NCI-H146 (cell line): Measurements from ENCODE around the gene PRMT7.

Experiments used
- DNase-seq: peaks from one replicate; lab custom pipeline; 2025; lab: John Stamatoyannopoulos, UW

Gene PRMT7

DNA sequence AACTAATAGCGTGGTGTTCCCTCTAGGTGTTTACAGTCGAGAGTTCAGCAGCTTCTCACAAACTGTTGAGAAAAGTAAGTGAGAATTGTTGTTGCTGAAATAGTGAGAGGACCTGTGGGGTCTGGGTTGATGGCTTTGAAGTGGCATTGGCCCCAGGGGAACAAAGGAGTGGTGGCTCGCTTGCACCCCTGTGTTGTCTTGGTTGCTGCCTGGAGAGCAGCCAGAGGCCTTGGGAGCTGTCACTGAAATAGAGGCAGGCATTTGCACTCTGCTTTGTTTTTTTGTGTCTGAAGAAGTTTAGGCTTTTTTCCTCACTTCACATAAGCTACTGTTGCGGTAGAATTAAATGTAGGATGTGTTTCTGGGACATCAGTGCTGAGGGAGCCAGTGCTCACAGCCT lies 36.8 kb downstream of the PRMT7 start:
- no peak for DNase-seq

DNA sequence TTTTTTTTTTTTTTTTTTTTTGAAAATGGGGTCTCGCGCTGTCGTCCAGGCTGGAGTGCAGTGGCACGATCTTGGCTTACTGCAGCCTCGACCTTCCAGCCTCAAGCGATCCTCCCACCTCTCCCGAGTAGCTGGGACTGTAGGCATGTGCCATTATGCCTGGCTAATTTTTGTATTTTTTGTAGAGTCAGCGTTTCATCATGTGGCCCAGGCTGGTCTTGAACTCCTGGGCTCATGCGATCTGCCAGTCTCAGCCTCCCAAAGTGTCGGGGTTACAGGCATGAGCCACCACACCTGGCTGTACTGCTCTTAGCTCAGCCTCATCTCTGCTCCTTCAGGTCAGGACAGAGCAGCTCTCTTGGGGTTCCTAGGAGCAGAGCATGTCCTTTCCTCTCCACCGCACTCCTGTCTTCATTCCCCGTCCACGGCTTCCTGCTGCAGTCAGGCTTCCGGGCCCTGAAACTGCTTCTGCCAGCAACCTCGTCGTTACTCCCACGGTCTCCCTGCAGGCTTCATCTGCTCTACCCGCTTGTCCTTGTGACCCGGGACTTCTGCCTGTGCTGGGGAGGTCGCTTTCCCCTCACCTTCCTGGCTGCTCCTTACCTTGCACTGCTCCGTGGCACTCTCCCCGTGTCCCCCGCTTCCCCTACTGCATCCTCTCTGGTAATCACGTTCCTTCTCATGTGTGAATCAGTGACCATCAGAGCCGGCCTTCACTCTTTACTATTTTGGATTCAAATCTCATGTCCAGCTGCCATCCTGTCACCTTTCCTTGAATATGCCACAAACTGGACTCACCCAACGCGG lies 38.0 kb downstream of the PRMT7 start:
- no peak for DNase-seq

DNA sequence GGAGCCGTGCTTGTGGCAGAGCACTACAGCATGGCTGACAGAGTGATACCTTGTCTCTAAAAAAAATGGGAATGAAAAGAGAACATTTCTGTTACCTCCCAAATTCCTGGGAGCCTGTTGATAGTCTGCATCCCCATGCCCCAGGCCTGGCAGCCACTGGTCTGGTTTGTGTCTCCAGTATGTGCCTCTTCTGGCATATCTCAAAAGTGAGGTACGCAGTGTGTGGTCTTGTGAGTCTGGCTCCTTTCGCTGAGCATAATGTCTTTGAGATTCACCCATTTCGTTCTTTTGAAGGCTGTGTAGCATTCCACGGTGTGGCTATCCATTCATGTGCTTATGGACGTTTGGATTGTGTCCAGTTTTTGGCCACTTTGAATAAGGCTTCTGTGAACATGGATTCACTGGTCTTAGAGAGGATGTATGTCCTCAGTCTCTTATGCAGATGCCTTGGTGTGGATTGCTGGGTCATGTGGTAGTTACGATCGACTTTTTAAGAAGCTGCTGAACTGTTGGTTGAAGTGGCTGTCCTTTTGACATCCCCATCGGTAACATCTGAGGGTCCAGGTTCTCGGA lies 39.1 kb downstream of the PRMT7 start:
- DNase-seq = no peak

DNA sequence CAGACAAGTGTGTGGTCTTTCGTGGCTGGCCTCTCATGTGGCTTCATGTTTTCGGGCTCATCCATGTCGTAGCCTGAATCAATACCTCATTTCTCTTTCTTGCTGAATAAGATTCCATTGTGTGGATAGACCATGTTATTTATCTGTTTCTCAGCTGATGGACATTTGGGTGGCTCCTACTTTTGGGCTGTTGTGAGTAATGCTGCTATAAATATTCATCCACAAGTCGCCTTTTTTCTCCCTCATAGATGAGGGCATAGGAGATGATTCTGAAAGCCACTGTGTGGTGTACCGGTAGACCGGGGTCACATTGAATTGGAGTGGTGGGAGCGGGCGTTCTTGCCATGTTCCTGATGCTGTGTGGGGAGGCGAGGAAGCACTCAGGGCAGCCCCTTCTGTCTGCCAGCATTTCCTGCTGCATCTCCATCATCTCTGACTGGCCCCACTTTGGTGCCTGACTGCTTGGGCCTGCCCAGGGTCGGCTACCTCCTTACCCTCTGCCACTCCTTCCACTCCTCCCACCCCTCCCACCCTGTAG lies 40.1 kb downstream of the PRMT7 start:
- no peak for DNase-seq

DNA sequence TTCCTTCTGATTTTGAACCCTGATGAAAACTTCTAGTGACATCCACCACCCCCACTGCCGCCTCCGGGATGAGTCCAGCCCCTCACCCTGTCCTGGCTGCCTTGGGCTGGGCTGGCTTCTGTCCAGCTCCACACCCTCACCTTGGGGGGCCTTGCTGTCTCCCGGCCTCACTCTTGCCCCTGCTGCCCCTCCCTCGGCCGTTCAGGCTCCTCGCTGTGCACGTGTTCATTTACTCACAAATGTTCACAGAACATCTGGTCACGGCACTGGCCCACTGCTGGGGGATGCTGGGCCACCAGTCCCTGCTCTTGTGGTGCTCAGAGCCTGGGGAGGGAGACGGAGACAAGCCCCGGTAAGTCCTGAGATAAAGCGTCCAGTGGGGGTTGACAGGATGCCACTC lies 40.6 kb downstream of the PRMT7 start:
- no peak for DNase-seq

DNA sequence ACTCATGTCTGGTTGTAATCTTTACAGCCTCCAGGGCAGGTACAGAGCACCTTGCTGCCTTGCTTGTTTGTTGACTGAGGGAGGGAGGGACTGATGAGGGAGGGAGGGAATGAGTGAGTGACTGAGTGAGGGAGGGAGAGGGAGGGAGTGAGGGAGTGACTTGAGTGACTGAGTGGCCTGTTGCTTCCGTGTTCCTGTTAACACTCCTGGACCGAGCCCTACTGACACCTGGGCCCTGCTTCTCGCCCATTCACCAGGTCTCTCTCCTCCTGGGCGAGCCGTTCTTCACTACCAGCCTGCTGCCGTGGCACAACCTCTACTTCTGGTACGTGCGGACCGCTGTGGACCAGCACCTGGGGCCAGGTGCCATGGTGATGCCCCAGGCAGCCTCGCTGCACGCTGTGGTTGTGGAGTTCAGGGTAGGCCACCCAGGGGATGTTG lies 41.2 kb downstream of the PRMT7 start:
- no peak for DNase-seq

DNA sequence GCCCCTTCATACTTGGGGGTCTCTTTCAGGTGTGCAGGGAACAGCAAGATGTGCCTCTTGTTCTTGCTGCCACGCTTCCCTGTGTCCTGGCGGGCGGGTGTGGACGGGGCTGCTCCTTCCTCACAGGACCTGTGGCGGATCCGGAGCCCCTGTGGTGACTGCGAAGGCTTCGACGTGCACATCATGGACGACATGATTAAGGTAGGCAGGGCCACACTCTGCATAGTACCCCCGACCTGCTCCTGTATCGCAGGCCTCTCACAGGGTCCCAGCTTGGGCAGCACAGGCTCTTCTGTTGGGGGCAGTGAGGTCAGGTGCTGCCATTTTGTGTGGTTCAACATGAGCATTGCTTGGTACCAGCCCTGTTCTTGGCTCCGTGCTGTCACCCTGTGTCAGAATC lies 42.5 kb downstream of the PRMT7 start:
- no peak for DNase-seq

DNA sequence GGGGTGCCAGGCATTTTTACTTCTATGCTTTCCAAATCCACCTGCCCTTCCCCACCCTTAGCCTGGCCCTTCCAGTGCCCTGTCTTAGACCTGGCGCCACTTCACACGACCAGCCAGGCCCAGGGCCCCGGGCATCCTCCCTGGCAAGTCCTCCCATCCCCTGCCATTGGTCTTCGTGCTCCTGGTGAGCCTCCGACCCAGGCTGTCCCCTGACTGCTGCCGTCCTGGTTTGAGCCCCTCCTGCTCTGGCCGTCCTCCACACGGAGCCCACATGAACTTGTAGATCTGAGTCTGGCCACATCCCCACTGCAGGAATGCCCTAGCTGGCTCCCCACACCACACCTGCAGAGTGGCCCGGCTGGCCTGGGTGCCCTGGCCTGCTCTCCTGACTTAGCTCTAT lies 44.0 kb downstream of the PRMT7 start:
- DNase-seq = no peak

DNA sequence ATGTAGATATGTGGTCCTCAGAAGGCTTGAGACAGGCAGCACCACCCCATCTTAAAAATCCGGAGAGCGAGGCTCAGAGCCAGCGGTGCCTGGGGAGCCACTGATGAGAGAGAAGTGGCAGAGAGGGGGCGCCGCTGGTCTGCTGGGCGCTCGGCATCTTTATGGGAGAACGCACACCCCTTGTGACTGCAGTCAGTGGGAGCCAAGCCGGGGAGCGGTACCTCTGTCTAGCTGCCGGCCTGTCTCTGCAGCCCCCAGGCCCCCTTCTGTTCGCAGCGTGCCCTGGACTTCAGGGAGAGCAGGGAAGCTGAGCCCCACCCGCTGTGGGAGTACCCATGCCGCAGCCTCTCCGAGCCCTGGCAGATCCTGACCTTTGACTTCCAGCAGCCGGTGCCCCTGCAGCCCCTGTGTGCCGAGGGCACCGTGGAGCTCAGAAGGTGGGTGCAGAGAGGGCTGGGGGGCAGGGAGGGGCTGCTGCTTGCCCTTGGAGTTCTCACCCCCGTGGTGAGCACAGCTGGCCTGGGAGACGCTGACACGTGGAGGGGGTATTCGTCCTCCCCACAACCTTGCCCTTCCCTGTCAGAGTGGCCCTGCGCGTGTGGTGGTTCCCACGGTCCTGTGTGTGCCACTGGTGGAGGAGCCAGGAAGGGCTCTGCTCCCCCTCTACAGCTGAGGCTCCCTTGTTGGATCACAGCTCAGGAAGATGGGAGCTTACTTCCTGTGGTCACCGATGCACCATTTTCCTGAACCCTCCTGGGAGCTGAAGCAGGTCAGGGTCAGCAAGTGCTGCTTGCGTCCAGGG lies 44.8 kb downstream of the PRMT7 start:
- no peak for DNase-seq

DNA sequence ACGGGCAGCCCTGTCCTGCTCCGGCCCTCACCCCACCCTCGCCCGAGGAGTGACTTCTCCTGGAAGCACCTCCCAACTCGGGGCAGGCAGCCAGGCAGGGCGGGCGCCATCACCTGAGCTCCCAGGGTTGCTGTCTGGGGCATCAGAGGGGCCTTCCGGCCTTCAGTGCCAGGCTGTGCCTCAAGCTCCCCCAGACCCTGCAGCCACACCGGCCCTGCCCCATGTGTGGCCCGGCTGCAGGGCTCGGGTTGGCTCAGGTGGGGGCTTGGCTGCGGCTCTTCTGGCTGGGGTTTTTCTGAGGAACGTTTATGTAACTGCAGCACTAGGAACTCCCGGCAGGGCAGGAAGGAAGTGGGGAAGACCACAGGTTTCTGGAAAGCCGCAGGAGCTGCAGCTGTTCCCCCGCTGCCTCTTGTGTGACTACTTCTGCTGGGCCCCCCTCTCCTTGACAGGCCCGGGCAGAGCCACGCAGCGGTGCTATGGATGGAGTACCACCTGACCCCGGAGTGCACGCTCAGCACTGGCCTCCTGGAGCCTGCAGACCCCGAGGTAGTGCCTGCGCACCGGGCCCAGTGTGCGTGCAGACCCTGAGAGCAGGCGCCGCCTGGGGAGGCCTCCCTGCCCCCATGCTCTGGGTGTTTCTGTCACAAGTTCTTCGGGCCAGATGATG lies 45.6 kb downstream of the PRMT7 start:
- DNase-seq = no peak

DNA sequence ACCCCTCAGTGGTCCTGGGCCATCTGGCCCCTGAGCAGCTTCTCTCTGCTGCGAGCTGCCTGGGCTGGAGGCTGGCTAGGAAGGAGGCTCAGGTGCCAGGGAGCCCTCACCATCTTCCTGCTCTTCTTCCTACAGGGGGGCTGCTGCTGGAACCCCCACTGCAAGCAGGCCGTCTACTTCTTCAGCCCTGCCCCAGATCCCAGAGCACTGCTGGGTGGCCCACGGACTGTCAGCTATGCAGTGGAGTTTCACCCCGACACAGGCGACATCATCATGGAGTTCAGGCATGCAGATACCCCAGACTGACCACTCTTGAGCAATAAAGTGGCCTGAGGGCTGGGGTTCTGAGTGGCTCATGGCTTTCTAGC lies 46.1 kb downstream of the PRMT7 start:
- DNase-seq = no peak

DNA sequence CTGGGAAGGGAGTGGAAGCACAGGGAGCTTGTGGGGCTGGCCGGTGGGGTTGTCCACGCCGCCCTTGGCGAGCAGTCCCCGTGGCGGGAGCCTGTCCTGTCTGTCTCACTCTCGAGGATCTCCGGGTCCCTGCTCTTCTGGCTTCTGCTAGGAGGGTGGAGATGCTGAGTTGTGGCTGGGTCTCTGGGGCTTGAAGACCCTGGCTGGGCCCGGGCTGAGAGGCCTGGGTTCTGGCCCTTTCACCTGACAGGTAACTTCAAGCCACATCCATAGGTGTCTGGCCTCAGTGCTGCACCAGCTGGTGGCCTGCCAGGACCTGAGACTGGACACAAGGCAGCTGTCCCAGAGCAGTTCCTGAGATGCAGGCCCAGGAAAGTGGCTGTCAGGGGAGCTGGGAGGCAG lies 46.7 kb downstream of the PRMT7 start:
- DNase-seq = no peak

DNA sequence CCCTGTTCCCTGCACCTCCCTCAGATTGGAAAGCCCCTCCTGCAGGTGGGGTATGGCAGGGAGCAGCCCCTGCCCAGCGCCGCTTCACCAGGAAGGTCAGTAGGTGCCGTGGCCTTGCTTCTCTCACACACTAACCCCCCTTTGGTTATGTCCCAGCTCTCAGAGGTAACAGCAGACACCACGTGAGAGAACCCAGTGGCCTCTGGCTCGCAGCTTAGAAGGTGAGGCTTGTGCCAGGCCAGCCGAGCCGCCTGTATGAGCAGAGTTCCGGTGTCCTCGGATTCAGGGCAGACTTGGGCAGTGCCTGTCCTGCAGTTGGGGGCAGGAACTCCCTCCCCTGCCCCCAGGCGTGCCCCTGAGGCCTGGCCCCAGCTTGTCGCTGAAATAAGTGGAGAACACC lies 47.1 kb downstream of the PRMT7 start:
- no peak for DNase-seq

DNA sequence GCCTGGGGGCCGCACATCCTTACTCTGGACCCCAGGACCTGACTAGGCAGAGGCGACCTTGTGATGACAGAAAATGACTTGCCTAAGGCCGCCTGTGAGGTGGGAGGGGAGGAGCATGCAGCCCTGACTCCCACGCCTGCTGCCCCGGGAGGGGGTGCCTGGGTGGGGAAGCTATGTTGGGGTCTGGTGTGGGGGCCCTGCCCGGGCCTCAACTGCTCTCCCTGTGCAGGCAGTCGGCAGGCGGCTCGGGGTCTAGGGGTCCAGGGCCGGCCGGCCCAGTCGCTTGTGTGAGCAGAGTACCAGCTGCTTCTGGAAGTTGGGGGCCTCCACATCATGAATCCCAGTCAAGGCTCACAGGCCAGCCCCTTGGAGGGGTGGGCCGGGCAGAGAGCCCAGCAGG lies 48.1 kb downstream of the PRMT7 start:
- DNase-seq = no peak

DNA sequence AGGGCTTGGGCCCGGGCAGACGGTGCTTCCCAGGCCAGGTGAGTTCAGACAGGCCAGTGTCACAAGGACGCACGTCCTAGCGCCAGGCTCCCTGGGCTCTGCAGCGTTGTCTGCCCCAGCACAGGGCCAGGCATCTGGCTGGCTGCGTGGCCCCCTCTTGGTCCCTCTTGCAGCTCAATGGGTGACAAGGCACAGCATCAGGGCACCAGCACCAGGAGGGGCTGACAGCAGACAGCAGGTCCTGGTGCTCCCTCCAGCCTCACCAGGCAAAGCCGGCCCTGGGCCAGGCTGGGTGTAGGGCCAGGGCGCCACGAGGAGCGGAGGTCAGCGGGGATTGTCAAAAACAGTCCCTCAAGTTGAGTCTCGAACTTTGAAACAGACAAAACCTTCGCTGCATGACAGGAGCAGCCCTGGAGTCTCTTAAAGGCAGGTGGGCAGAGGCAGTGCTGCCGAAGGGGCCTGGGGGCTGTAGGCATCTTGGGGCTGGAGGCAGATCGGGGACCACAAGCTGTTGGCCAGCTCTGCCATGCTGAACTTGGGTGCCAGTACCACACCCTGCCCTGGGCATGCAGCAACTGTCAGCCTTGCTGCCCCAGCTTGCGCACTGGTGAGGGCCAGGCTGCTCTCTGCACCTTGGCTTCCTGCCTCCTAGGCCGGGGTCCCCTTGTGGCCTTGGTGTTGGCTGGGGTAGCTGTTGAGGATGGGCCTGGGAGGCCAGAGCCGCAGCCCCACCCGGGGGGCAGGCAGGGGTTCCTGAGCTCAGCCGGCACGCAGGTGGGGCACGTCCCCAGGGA lies 48.8 kb downstream of the PRMT7 start:
- no peak for DNase-seq

DNA sequence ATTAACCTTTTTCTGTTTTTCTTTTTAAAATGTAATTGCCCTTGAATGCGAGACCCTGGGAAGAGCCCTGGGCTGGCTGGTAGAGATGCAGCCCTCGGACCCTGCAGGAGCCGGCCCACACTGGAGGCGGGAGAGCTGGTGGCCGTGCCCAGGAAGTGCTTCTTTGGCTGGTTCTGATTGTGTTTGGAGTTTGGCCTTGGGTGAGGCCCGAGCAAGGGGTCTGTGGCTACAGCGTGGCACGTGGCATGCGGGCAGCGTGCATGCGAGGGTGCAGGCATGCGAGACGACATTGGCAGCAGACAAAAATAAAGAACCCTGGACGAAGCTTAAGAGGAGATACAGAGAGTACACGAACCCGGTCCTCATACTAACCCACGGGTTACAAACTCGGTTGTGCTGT lies 49.7 kb downstream of the PRMT7 start:
- DNase-seq = no peak

DNA sequence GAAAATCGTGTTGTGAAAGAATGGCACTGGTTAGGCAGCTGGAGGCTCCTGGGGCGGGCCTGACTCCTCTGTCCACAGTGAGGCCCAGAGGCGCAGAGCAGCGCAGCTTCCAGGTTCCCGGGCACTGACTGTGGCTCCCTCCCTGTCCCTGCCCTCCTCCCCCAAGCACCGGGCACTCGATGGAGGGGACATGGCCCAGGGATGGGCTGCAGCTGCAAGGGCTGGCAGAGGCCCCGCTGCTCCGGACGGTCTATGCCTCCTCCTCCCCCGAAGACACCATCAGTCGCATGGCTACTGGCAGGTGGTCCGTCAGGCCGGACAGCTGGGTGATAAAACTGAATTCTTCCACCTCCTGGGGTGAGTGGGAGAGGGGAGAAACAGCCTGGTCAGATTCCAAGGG lies 50.1 kb downstream of the PRMT7 start:
- DNase-seq = no peak

DNA sequence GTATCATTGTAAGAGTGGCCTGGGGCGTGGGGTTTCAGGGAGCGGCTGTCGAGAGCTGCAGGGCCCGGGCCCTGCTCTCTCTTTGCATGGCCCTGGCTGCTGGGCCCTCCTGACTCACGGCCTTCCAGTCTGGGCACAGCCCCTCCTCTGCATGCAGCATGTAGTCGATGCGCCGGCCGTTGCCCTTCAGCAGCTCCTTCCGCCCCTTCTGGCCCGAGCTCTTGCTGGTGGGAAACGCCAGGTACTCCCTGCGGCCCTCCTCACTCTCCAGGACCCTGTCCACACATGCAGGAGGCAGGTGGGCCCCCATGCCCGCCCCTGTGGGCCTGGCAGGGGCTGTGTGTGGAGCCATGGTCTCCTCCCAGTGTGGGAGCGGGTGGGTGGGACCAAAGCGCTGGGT lies 50.7 kb downstream of the PRMT7 start:
- DNase-seq = no peak

DNA sequence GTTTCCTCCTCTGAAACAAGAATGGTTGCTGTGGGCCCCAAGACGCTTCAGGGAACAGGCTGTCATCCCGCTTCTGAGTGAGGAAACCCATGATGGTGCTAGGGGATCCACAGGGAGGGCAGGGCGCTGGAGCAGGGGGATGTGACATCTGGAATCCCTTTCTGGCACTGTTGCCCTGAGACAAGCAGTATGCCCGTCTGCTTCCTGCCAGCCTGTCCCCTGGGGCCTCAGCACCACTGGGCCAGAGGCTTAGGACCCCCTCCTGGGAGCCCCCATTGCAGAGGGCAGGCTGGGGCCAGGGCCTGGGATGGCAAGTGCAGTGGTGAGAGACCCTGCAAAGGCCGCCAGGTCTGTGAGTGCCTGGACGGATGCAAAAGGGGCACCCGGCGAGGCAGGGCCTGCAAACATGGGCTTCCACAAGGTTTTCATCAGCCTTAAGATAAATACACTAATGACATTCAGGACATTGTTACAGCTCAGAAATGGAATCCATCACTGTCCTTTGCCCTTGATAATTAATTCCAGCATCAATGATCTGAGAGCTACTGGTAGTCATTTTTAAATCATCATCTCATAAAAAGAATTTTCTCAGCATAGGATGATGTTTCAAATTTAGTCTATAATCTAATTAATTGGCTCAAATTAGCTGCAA lies 51.6 kb downstream of the PRMT7 start:
- no peak for DNase-seq

DNA sequence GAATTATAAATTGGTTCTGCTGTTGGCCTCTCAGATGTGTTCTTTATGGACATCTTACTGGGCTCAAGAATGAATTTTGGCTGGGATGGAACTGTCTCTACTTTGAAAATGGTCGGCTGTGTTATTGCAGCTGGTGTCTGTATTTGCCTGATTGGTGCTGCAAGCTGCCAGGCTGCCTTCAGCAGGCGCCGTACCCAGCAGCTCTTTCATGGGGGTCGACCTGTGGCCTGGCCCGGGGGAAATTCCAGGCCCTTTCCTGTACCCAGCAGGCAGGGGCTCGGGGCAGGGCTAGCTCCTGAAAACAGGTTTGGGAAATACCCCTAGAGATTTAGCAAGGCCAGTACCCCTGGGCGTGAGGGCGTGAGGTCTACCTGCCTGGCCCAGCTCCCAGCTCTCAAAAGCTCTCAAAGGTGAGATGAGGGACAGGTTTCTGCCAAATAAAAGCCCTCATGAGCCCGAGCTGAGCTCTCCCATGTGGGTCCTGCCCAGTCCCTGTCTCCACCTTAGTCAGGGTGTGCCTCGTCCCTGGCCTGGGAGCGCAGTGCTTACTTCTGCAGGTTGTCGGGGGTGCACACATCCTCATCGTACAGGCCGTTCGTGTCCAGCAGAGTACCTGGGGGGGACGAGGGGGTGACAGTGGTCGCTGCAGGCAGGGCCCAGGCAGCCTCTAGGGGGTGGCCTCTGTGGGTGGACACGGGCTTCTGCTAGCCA lies 52.3 kb downstream of the PRMT7 start:
- DNase-seq = no peak
